ENCODE data around the gene POLR2E.

Gene POLR2E

DNA sequence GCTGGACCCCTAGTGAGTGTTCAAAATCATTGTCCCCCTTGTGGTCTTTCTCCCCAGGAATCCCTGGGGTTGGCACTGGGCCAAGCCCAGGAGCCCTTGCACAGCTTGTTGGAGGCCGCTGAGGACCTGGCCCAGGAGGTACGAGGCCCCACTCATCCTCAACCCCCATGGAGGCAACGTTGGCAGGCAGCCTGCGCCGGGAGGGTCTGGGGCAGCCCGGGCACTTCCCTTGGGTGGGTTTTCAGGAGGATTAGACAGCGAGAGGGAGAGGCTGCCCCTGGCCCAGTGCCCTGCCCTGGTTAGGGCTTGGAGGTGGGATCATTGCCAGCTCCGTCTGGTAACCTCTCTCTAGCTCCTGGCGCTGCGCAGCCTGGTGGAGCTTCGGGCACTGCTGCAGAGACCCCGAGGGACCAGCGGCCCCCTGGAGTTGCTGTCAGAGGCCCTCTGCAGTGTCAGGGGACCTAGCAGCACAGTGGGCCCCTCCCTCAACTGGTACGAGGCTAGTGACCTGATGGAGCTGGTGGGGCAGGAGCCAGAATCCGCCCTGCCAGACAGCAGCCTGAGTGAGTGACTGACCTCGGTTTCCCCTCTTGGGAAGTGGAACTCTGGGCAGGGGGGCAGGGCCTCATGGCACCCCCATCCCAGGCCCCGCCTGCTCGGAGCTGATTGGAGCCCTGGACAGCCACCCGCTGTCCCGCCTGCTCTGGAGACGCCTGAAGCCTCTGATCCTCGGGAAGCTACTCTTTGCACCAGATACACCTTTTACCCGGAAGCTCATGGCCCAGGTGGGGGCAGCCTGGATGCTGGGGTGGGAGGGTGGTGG, 52.3 kb downstream of the POLR2E start:
- no peak for DNase-seq

DNA sequence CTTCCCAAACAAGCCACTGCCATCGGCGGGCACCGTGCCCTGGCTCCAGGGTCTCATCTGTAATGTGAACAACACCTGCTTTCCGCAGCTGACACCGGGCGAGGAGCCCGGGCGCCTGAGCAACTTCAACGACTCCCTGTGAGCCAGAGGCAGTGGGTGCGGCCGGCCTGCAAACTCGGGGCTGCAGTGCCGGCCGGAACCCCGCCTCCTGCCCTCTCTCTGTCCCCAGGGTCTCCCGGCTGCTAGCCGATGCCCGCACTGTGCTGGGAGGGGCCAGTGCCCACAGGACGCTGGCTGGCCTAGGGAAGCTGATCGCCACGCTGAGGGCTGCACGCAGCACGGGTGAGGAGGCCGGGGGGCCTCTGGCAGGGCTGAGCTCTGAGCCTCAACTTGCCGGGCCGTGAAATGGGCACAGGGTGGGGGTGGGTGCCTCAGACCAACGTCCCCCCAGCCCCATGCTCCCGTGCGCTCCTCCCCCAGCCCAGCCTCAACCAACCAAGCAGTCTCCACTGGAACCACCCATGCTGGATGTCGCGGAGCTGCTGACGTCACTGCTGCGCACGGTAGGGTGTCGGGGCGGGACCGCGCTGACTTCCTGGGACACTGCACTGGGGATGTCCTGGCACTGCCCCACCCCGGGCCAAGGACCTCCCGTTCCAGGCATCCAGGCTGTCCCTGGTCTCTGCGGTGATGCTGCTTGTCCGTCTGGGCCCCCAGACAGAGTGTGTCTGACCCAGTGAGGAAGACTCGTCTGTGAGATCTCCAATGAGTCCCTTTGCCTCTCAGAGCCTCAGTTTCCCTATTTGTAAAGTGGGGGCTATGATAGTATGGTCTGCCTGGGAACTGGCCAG, 53.1 kb downstream of the POLR2E start:
- DNase-seq = no peak

DNA sequence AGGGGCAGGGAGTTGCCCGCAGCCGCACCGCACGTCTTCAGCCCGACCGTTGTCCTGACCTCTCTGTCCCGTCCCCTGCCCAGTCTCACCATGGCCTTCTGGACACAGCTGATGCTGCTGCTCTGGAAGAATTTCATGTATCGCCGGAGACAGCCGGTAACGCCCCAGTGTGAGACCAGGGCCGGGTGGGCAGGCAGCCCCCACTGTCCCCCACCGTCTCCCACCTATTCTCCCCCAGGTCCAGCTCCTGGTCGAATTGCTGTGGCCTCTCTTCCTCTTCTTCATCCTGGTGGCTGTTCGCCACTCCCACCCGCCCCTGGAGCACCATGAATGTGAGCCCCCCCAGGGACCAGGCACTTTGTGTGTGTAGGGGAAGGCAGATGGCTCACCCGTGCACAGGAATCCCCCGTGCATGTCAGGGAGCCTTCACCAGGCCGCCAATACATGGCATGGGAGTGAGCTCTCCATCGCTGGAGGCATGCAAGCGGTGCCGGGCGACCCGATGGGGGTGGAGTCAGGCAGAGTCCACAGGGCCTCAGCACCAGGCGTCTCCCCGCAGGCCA, 53.8 kb downstream of the POLR2E start:
- DNase-seq = no peak

DNA sequence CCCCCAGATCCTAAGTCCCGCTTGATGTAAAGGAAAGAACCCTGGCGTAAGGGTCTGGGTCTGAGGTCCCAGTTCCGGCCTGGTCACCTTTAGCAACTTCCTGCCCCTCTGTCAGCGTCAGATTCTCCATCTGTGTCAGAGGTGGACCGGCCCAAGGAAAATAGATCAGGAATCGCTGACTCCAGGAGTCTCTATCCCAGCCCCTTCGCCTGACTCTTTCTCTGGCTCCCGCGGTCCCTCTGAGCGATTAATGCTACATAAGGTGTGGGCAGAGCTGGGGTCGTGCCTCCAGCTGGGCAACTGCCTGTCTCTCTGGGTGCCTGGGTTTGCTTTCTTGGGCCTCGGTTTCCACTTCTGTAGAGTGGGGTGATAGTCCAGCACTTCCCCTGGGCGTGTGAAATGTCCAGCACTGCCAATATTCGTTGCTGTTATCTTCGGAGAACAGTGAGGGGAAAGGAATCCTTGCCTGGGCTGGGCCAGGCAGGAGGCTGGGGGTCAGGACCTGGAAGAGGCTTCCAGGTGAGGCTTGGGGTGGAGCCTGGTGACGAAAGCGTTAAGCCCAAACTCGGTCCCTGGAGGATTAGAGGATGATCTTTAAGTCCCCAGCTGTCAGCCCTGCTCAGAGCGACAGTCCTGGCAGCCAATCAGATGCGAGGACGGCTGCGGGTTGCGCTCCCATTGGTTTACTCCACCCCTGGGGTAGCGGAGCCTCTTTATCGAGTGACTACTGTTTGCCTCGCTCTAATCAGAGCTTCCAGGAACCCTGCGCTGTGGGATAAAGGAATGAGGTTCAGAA, 54.5 kb downstream of the POLR2E start:
- peak; percentile 88 for DNase-seq

DNA sequence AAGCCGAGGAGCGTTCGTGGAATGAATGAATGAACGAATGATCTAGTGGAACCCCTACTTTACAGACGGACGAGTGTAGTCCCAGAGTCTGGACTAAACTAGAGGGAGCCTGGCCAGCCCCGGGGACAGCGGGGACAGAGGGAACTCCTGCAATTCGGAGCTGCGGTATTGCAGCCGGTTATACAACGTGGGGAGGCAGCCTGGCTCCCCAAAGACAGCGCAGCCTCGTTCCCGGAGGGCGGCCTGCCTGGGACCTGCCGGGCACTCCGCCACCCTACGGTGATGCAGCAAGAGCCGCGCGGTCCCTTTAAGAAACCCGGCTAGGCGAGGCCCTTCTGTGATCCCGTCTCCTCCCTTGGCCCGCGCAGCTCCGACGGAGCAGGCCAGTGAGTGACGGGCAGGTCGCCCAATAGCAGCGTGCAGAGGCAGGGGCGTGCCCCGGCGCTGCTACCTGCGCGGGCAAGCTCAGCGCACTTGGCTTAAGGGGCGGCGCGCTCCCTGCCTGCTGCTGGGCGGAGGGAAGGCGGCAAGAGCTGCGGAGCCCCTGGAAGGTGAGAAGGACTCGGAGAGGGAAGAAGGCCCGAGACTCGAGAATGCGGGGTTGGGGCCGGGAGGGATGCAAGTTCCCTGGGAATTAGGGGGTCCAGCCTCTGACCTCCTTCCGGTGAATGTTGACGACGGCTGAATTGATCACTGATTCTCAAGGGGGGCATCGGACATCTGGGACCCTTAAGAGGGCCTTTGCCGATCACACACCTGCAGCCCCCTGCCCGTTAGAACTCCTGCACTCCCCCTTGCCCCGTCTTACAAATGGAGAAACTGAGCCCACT, 55.3 kb downstream of the POLR2E start, which contains the start of gene ABCA7:
TSS of gene ABCA7 (plus strand) at position 462 of the 830 bp plus-strand sequence. CDS start 1,255 bp downstream, outside the sequence.
- DNase-seq = peak; percentile 98

DNA sequence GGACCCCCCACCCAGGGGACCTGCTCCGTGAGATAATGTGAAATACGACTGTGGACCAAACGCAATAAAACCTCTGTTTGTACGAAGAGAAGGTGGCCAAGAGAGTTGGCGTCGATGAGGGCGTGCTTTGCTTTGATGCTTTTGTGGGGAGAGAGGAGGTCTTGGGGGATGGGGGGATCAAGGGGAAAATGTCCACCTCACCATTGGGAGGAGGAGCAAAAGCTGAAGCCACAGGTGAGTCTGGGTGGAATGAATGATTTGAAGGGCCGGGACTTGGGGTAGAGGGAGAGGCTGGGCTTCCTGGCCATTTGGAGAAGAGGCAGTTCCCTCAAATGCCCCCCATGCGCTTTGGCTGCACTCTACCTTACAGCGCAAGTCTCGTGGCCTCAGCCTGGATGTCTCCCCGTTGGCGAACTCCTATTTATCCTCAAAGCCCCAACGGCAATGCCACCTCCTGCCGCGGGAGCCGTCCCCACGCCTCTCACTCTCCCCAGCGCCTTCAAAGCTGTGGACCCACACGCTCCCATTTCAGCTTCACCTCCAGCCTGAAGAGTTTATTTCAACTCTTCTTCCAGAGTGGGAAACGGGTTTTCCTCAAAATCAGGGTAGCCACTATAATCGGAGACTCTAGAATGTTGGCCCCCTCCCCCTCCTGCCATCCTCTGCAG, 56.1 kb downstream of the POLR2E start:
- no peak for DNase-seq

DNA sequence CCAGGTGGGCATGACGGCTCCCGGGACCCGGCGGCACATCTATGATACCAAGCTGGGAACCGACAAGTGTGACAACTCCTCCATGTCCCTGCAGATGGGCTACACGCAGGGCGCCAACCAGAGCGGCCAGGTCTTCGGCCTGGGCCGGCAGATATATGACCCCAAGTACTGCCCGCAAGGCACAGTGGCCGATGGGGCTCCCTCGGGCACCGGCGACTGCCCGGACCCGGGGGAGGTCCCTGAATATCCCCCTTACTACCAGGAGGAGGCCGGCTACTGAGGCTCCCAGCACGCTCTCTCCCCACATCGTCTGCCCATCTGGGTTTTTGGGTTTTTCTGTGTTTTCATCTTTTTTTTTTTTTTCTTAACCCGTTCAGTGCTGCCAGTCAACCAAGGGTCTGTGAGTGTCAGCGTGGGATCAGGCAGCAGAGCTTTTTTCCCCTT, 57.5 kb downstream of the POLR2E start:
- no peak for DNase-seq

Data from T1000 (cell line).